Cardiac muscle cell (in vitro differentiated cells and primary cell): ENCODE results near the gene LAMTOR4. TPM values are rescaled to one million over a fixed set of nuclear protein-coding genes. Genes with fewer than 3 reads are reported as not detected.

Source experiments
- DNase-seq, 2 donors: peaks; one replicate each; pipeline versions ENCODE4 v3.0.0 to v3.0.0-alpha.2; 2010 to 2017; ENCODE audit warnings: low read depth in 1 of 2, low spot score in 1 of 2
- H3K27ac ChIP-seq: fragments of 200-600 bp; sonication (generic); 2 replicates; pipeline ENCODE4 v1.5.1; 2016
- H3K27me3 ChIP-seq: fragments of 200-600 bp; sonication (generic); 2 replicates; pipeline ENCODE4 v1.6.0; 2016; ENCODE audit warnings: control low read depth
- H3K36me3 ChIP-seq: fragments of 200-600 bp; sonication (generic); 2 replicates; pipeline ENCODE4 v1.5.1; 2016; ENCODE audit warnings: control low read depth
- H3K4me1 ChIP-seq: fragments of 200-600 bp; sonication (generic); 2 replicates; pipeline ENCODE4 v1.8.1; 2017; ENCODE audit warnings: low read depth, mild to moderate bottlenecking, mixed run types
- H3K4me3 ChIP-seq: fragments of 200-600 bp; sonication (generic); 2 replicates; pipeline ENCODE4 v1.5.1; 2016; ENCODE audit warnings: mild to moderate bottlenecking
- H3K9me3 ChIP-seq: fragments of 200-600 bp; sonication (generic); 2 replicates; pipeline ENCODE4 v1.5.1; 2017; ENCODE audit warnings: low read depth, mild to moderate bottlenecking, control low read depth
- polyA plus RNA-seq: library from polyadenylated mRNA; unstranded; fragments of >200 nt; fragmentation: Nextera tagmentation; extraction: Ambion mirVana; gene quantifications from 2 replicates; pipeline ENCODE4 v1.2.1, GENCODE V29; 2016
- total RNA-seq: library from RNA; depleted of rRNA; stranded (reverse); fragments of >200 nt; gene quantifications from 2 replicates; pipeline ENCODE4 v1.2.3, GENCODE V29; 2016
- TF ChIP-seq, protein P1 (sequence below): IDR thresholded peaks from 2 replicates; pipeline ENCODE4 v1.5.1; 2012; ENCODE audit warnings: low read depth, mild to moderate bottlenecking, low read length

LAMTOR4 gene
- total and polyA plus RNA-seq, 2 experiments from 2014 or later = 199 to 280 TPM

DNA sequence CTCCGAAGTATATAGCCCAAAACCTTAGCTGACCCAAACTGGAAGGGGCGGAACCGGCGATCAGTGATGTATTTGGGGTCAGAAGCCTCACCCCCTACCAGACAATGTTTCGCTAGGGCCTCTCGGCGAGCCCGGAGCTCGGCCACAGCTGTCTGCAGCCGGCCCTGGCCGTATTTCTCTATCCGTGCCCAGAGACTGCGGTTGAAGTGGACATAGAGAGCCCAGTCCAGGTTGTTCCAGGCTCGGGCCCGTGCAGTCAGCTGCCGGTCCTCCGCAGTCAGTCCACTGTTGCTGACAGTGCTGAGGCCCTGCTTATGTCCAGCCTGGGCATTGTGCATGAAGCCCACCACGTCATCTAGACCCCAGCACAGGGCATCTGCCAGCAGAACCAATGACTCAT is 11.3 kb downstream of the LAMTOR4 start:
- Histone ChIP-seq H3K4me3 (no peak overlapping the region), H3K27me3 (no peaks in the 10 kb centered on the region), H3K27ac (no peak overlapping the region), H3K4me1 (peaks cover 6% of the 10 kb centered on the region), H3K36me3 (peaks cover 16% of the 10 kb centered on the region), H3K9me3 (no peaks in the 10 kb centered on the region)
- TF ChIP-seq, protein P1, sequence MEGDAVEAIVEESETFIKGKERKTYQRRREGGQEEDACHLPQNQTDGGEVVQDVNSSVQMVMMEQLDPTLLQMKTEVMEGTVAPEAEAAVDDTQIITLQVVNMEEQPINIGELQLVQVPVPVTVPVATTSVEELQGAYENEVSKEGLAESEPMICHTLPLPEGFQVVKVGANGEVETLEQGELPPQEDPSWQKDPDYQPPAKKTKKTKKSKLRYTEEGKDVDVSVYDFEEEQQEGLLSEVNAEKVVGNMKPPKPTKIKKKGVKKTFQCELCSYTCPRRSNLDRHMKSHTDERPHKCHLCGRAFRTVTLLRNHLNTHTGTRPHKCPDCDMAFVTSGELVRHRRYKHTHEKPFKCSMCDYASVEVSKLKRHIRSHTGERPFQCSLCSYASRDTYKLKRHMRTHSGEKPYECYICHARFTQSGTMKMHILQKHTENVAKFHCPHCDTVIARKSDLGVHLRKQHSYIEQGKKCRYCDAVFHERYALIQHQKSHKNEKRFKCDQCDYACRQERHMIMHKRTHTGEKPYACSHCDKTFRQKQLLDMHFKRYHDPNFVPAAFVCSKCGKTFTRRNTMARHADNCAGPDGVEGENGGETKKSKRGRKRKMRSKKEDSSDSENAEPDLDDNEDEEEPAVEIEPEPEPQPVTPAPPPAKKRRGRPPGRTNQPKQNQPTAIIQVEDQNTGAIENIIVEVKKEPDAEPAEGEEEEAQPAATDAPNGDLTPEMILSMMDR = no peak
- no peak for DNase-seq

DNA sequence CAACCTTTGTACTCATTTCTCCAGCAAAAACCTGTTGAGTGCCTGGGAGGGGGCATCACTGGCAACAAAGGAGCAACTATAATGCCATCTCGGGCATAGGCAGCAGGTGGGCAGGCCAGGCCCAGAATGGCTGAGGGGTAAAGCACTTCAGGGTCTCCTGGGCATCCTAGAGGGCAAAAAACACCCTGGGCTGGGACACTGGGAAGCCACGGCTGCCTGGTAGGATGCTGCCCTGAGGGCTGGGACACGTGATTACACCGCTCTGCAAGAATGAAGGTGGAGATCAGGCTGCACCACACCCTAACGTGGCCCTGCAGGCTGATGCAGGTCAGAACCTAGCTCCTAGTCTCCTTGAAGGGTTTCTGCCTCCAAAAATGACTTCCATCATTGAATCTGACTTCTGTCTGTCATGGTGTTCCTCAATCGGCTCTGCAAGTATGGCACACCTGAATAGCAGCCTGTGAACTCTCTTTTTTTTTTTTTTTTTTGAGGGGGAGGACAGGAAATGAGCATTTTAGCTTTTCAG is 14.4 kb downstream of the LAMTOR4 start:
- H3K27ac ChIP-seq = no peak overlapping the region
- no peaks in the 10 kb centered on the region for H3K27me3 ChIP-seq
- TF ChIP-seq, protein P1 = no peak
- no peaks in the 10 kb centered on the region for H3K36me3 ChIP-seq
- H3K4me3 ChIP-seq = no peak overlapping the region
- peaks cover 8% of the 10 kb centered on the region for H3K4me1 ChIP-seq
- DNase-seq = no peak
- H3K9me3 ChIP-seq = no peaks in the 10 kb centered on the region

DNA sequence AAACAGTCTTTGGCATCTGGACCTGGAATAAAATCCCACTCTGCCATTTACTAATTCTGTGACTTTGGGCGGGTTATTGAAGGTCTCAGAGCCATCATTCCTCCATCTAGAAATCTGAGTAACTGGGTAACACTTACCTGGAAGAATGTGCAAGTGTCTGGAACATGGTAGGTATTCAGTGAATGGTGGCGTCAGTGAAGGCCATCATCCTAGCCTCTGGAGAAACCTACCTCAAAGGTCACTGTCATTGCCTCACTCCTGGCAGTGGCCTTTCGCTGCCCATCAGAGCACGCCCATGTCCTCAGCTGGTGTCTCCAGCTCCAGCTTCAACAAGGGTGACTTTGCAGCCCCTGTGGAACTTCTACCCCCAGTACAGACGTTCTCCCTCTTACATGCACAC is 15.2 kb downstream of the LAMTOR4 start:
- Histone ChIP-seq H3K36me3 (no peaks in the 10 kb centered on the region), H3K27me3 (no peaks in the 10 kb centered on the region), H3K4me3 (no peak overlapping the region), H3K9me3 (no peaks in the 10 kb centered on the region), H3K27ac (no peak overlapping the region), H3K4me1 (peaks cover 10% of the 10 kb centered on the region)
- DNase-seq = no peak
- TF ChIP-seq, protein P1 = no peak

DNA sequence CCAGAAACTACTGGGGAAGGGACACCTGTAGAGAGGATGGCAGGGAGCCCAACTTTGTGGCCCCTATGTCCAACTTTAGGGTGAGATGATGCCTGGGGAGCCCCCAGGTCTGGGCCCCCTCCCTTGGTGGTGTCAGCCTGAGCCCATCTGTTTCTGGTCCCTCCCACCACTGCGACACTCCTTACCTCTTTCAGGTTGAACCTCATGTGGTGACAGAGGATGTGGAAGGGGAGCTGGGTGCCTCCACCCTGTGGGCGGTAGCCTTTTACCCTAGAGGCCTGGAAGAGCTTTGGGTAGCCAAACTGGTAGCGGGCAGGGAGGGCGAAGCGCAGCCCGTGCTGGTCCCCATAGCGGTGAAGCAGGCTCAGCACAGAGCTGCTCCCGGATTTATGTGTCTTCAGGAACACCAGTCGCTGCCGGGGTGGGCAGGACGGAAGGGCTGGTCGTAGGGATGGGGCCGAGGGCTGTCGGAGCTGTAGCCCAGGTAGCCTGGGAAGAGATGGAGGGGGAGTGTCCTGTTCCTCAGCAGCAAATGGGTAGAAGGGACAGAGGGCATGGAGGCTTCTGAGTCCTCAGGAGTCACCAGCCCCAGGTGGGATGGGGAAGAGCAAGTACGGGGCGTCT is 17.7 kb downstream of the LAMTOR4 start:
- no peak overlapping the region for H3K27ac ChIP-seq
- DNase-seq = no peak

DNA sequence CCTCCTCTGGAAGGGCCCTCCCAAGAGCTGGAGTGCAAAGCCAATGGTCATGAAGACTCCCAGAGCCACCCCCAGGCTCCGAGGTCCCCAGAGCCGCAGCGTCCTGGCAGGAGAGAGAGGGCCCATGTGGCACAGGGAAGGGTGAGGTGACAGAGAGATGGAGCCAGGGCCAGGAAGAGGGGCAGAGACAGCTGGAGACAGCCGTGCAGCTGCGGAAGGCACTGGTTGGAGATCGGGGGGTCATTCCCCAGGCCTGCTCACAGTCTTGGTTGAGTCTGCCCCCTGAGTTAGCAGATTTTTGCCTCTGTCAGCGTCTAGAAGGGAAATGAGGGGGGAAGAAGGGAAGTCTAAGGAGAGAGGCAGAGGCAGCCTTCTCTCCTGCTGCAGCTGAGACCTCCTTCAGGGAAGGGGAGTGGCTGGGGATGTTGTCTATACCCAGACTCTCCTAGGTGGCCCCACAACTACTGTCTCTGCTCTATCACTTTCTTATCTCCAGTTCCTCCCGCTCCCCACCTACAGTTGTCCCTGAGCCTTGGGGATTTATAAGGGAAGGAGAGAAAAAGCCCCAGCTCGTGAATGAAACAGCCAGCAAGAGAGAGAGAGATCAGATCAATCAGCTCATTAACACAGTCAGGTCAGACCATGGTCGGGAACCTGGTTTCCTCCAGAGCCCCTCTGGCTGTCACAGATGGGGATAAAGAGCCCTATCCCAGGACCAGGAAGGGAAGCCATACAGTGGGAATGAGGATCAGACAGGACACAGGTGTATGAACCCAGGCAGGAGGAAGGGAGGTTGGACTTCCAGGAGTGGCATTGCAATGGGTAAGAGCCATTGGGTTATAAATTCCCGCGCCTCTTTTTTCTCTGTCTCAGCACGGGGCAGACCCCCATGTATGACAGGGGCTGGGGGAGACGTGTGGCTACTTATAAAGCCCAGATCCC is 18.5 kb downstream of the LAMTOR4 start:
- peaks cover 13% of the 10 kb centered on the region for H3K27me3 ChIP-seq
- H3K27ac ChIP-seq = no peak overlapping the region
- no peaks in the 10 kb centered on the region for H3K9me3 ChIP-seq
- H3K4me3 ChIP-seq = peak overlapping the region; percentile 5
- no peak for DNase-seq
- TF ChIP-seq, protein P1 = no peak
- no peaks in the 10 kb centered on the region for H3K36me3 ChIP-seq
- H3K4me1 ChIP-seq = peaks cover 10% of the 10 kb centered on the region

More for the DNA sequence above, 17.7 kb downstream of the LAMTOR4 start:
- no peaks in the 10 kb centered on the region for H3K9me3 ChIP-seq
- TF ChIP-seq, protein P1 = no peak
- H3K36me3 ChIP-seq = no peaks in the 10 kb centered on the region
- H3K4me1 ChIP-seq = peaks cover 10% of the 10 kb centered on the region
- H3K4me3 ChIP-seq = no peak overlapping the region
- H3K27me3 ChIP-seq = peaks cover 7% of the 10 kb centered on the region
